Measurements from ENCODE around the gene ATG14. TPM values are rescaled to one million over a fixed set of nuclear protein-coding genes. Genes with fewer than 3 reads are reported as not detected.

The ATG14 gene
- total and polyA plus RNA-seq, 2 experiments from 2014 or later = 7.3 to 15.2 TPM

DNA sequence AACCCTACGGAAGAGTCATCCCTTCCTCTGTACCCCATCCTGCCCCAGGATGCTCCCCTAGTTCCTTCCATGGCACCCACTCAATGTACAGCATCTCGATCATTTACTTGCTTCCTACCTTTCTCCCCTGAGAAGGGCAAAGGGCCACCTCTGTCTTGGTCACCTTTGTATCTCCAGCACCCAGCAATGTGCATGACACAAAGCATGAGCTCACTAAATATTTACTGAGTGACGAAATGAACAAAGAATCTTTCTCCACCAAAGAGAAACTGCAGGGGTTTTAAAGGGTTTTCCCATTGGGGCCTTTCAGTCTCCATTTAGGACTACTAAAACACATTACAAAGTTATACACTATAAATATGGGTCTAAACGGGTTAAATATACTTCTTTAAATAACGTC, 30.6 kb downstream of the ATG14 start:
- ATAC-seq = no peak

DNA sequence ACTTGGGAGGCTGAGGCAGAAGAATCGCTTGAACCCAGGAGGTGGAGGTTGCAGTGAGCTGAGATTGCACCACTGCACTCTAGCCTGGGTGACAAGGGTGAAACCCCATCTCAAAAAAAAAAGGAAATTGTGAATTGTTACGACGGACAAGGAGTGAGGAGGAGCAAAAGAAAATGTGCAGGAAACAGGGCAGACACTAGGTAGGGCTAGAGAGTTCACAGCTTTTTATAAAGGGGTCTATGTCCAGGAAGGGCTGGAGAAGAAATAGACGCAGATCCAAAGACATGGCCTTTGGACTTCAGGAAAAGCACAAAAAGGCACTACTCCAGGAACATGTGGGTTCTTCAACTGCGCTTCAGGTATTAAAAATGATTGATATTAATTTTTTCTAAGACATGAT, 34.4 kb downstream of the ATG14 start:
- H3K4me1 ChIP-seq (ENCODE audit: insufficient read depth) = no peaks in the 10 kb centered on the region
- Mint-ChIP-seq H3K27me3 (ENCODE audit: insufficient read depth, low read depth, poor library complexity) (peaks cover 4% of the 10 kb centered on the region), H3K4me1 (no peaks in the 10 kb centered on the region), H3K27ac (no peak overlapping the region), H3K9me3 (no peaks in the 10 kb centered on the region), H3K4me3 (no peak overlapping the region), H3K36me3 (ENCODE audit: low read depth) (peaks cover 35% of the 10 kb centered on the region)
- peaks cover 7% of the 10 kb centered on the region for H4K20me1 ChIP-seq (replicated peaks; ENCODE audit: insufficient read depth)
- no peaks in the 10 kb centered on the region for H3K27me3 ChIP-seq (ENCODE audit: insufficient read depth)
- H3K9me2 ChIP-seq (ENCODE audit: insufficient read depth) = no peaks in the 10 kb centered on the region
- H3F3A ChIP-seq (replicated peaks; ENCODE audit: low read depth) = no peaks in the 10 kb centered on the region
- H3K27ac ChIP-seq (ENCODE audit: low read depth) = no peak overlapping the region
- no peak overlapping the region for H3K4me3 ChIP-seq
- H3K36me3 ChIP-seq (ENCODE audit: insufficient read depth) = peaks cover 34% of the 10 kb centered on the region
- H2AFZ ChIP-seq = no peak overlapping the region
- peak; percentile 8 for DNase-seq (ENCODE audit: low spot score)
- no peak; the same call in 1 of the 3 replicates for ATAC-seq
- H3K79me2 ChIP-seq (replicated peaks; ENCODE audit: insufficient read depth) = no peaks in the 10 kb centered on the region
- H3K4me2 ChIP-seq = no peak overlapping the region
- TF ChIP-seq EZH2 (IDR thresholded peaks at IDR 0.05; ENCODE audit: low read depth, unreplicated experiment) = no peak
- no peak for TF ChIP-seq NANOG (IDR thresholded peaks at IDR 0.05; ENCODE audit: borderline replicate concordance)
- no peak for TF ChIP-seq REST (IDR thresholded peaks at IDR 0.05; ENCODE audit: unreplicated experiment)
- peak in 1 of 2 experiments; percentile 32; a peak in 3 of 4 replicates for TF ChIP-seq CTCF (conservative IDR thresholded peaks at IDR 0.05; ENCODE audit: low read depth in 2 of 2)

More for the DNA sequence above, 30.6 kb downstream of the ATG14 start:
- Histone ChIP-seq H3F3A (replicated peaks; ENCODE audit: low read depth) (no peaks in the 10 kb centered on the region), H3K4me3 (no peak overlapping the region), H3K9me2 (ENCODE audit: insufficient read depth) (no peaks in the 10 kb centered on the region), H3K27me3 (ENCODE audit: insufficient read depth) (no peaks in the 10 kb centered on the region), H2AFZ (no peak overlapping the region), H3K79me2 (replicated peaks; ENCODE audit: insufficient read depth) (no peaks in the 10 kb centered on the region), H3K4me2 (no peak overlapping the region), H3K4me1 (ENCODE audit: insufficient read depth) (no peaks in the 10 kb centered on the region), H3K27ac (ENCODE audit: low read depth) (no peak overlapping the region), H4K20me1 (replicated peaks; ENCODE audit: insufficient read depth) (peaks cover 3% of the 10 kb centered on the region), H3K36me3 (ENCODE audit: insufficient read depth) (peaks cover 19% of the 10 kb centered on the region)
- H3K4me1 Mint-ChIP-seq = no peaks in the 10 kb centered on the region
- peaks cover 33% of the 10 kb centered on the region for H3K36me3 Mint-ChIP-seq (ENCODE audit: low read depth)
- H3K9me3 Mint-ChIP-seq = no peaks in the 10 kb centered on the region
- no peak overlapping the region for H3K4me3 Mint-ChIP-seq
- TF ChIP-seq ZNF331 (CRISPR knock-in tag; IDR thresholded peaks at IDR 0.05; ENCODE audit: low read depth) = no peak
- TF ChIP-seq REST (IDR thresholded peaks at IDR 0.05; ENCODE audit: unreplicated experiment) = no peak
- TF ChIP-seq POLR2AphosphoS5 (IDR thresholded peaks at IDR 0.05; ENCODE audit: low read depth) = no peak
- TF ChIP-seq ETS1 (IDR thresholded peaks at IDR 0.05) = no peak
- TF ChIP-seq EZH2phosphoT487 (IDR thresholded peaks at IDR 0.05; ENCODE audit: unreplicated experiment) = no peak
- TF ChIP-seq ZNF114 (CRISPR knock-in tag; IDR thresholded peaks at IDR 0.05) = no peak
- no peak overlapping the region for H3K27ac Mint-ChIP-seq
- H3K27me3 Mint-ChIP-seq (ENCODE audit: insufficient read depth, low read depth, poor library complexity) = peaks cover 2% of the 10 kb centered on the region
- DNase-seq (ENCODE audit: low spot score) = no peak

Measured in GM23338 (cell line).